BJ (cell line): ENCODE measurements around the gene ATG9A. TPM values are rescaled to one million over a fixed set of nuclear protein-coding genes. Genes with fewer than 3 reads are reported as not detected.

Experiments
- CTCF ChIA-PET: fragments of 350-600 bp; formaldehyde crosslinking; extraction: SDS; loops from one replicate; lab custom pipeline; 2021; ENCODE audit warnings: antibody characterized with exemption, inconsistent platforms; lab: Yijun Ruan, JAX
- POLR2A ChIA-PET: fragments of 300-600 bp; sonication (Branson Sonifier 250); formaldehyde crosslinking; extraction: SDS; loops from one replicate; lab custom pipeline; 2021; ENCODE audit warnings: antibody characterized with exemption; lab: Charles Lee
- DNase-seq: peaks from one replicate; pipeline ENCODE4 v3.0.0-alpha.2; 2011; ENCODE audit warnings: low read depth
- H3K27me3 ChIP-seq: 2 replicates; pipeline ENCODE4 v1.6.0; 2011; ENCODE audit warnings: low read length; ENCODE audit not compliant: control insufficient read depth, insufficient read depth
- H3K36me3 ChIP-seq: 2 replicates; pipeline ENCODE4 v1.5.1; 2011; ENCODE audit warnings: low read length; ENCODE audit not compliant: control insufficient read depth, insufficient read depth
- H3K4me3 ChIP-seq: 2 replicates; pipeline ENCODE4 v1.5.1; 2011; ENCODE audit warnings: low read depth, mild to moderate bottlenecking, control low read depth, low read length
- polyA plus RNA-seq: library from polyadenylated mRNA; depleted of rRNA; stranded (reverse); fragments of >200 nt; gene quantifications from 2 replicates; pipeline ENCODE4 v1.2.3, GENCODE V29; 2011
- TF ChIP-seq, protein P1 (sequence below): IDR thresholded peaks from 2 replicates; pipeline ENCODE4 v1.5.1; 2011; ENCODE audit warnings: low read depth, mild to moderate bottlenecking, control low read depth, inconsistent platforms, low read length, moderate library complexity; ENCODE audit not compliant: insufficient read depth

Gene ATG9A
- polyA plus RNA-seq, 1 experiment: 132 TPM

DNA sequence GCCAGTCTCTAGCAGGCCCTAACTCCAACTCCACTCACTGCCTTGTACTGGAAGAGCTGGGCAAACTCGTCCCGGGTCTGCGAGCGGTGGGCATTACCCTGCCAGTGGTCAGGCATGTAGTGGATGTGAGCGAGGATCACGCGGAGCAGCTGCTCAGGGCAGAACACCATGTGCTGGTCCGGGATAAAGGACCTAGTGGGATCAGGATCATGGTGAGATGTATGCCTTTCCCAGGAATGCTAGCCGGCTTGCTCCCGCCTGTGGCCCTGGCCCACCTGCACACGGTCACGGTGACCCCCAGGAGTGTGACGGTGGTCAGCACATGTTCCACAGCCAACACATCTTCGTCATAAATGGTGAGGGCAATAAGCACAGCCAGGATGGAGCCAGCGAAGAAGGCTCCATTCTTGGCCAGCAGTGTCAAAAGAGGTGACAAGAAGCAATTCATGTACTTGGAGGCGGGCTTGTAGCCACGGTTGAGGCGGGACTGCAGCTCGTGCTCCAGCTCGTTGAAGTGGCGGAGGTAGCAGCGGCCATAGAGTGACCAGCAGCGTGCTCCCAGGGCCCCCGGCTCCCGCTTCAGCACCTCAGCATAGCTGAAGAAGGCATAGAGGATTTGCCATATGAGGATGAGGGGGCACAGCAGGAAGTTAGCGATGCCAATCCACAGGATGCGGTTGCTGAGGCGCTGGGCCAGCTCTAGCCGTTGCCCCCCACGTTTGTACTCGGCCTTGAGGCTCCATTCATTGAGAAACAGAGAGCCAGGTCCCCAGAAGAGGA is 5.4 kb downstream of the ATG9A start:
- Histone ChIP-seq H3K36me3 (peaks cover 54% of the 10 kb centered on the region), H3K27me3 (no peaks in the 10 kb centered on the region), H3K4me3 (no peak overlapping the region)
- TF ChIP-seq, protein P1, sequence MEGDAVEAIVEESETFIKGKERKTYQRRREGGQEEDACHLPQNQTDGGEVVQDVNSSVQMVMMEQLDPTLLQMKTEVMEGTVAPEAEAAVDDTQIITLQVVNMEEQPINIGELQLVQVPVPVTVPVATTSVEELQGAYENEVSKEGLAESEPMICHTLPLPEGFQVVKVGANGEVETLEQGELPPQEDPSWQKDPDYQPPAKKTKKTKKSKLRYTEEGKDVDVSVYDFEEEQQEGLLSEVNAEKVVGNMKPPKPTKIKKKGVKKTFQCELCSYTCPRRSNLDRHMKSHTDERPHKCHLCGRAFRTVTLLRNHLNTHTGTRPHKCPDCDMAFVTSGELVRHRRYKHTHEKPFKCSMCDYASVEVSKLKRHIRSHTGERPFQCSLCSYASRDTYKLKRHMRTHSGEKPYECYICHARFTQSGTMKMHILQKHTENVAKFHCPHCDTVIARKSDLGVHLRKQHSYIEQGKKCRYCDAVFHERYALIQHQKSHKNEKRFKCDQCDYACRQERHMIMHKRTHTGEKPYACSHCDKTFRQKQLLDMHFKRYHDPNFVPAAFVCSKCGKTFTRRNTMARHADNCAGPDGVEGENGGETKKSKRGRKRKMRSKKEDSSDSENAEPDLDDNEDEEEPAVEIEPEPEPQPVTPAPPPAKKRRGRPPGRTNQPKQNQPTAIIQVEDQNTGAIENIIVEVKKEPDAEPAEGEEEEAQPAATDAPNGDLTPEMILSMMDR: no peak
- no peak for DNase-seq
- POLR2A ChIA-PET: no interaction called here
- CTCF ChIA-PET: interaction anchor here (0.8 to 1.0 kb wide), 2 partner anchors 55 to 75 kb away, joined by 4 read pairs; partner anchors contain the start of gene DNAJB2

- H3K4me3 ChIP-seq: no peak overlapping the region
- TF ChIP-seq, protein P1: no peak
- ChIA-PET POLR2A (no interaction called here), CTCF (interaction anchor here (2.2 kb wide), 1 partner anchor 73 kb away, joined by 15 read pairs; no protein-coding TSS in a partner anchor)
- peaks cover 54% of the 10 kb centered on the region for H3K36me3 ChIP-seq
- H3K27me3 ChIP-seq: no peaks in the 10 kb centered on the region
- DNase-seq: no peak
Measured at GRCh38 chr2:219221957-219222518, 7.4 kb downstream of the ATG9A start.

DNA sequence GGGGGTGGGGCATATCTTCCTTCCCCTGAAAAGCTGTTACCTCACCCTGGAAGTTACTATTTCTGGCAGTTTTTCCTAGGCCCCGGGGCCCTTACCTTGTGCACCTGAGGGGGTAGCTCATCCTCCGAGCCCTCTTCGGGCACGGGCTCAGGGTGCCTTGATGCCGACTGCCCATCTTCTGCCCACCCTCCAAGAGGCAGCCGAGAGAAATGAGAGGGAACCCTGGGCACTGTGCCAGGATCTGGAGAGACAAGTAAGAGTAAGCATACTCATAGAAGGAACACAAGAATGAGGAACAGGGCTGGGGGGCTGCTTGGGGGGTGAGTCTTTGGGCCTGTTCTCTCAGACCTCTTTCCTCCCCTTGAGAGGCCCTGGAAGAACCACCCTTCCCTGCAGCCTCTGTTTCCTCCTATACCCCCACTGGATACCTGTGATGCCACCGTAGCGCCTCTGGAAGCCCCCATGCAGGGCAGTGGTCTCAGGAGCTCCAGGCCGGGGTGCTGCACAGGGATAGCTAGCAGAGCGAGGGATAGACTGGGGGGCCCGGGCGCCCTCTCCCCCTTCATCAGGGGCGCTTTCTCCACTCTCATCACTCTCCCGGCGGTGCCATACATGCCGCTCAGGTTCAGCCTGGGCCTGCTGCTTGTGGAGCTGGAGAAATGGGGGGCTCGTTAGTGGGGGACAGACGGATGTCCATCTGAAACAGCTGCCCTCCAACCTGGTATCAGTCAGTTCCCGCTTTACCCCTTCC is 8.6 kb downstream of the ATG9A start:
- ChIA-PET POLR2A (no interaction called here), CTCF (interaction anchor here (2.2 to 2.3 kb wide), 2 partner anchors 74 to 78 kb away, joined by 7 to 15 read pairs; no protein-coding TSS in a partner anchor)
- Histone ChIP-seq H3K27me3 (no peaks in the 10 kb centered on the region), H3K36me3 (peaks cover 51% of the 10 kb centered on the region), H3K4me3 (no peak overlapping the region)
- no peak for DNase-seq
- TF ChIP-seq, protein P1: no peak

- TF ChIP-seq, protein P1: no peak
- Histone ChIP-seq H3K4me3 (no peak overlapping the region), H3K36me3 (peaks cover 47% of the 10 kb centered on the region), H3K27me3 (no peaks in the 10 kb centered on the region)
- ChIA-PET POLR2A (no interaction called here), CTCF (interaction anchor here (1.1 to 2.3 kb wide), 4 partner anchors 58 to 79 kb away, joined by 3 to 15 read pairs (median 5); no protein-coding TSS in a partner anchor)
- no peak for DNase-seq
Measured at GRCh38 chr2:219219784-219220532, 9.5 kb downstream of the ATG9A start.
